Prostate gland (tissue), 2 donors: ENCODE data around the gene RPS17. TPM values are rescaled to one million over a fixed set of nuclear protein-coding genes. Genes with fewer than 3 reads are reported as not detected.
"Not testable (repeated sequence)": the region's sequence is repeated elsewhere in the genome, so short reads cannot be mapped to it uniquely, and the experiment has no call there.

Source experiments
- DNase-seq: peaks from one replicate; pipeline ENCODE4 v3.0.0-alpha.2; 2019; ENCODE audit warnings: low spot score
- H3K27ac ChIP-seq, 2 donors: fragments of 200-600 bp; sonication (generic); 2 replicates each; pipeline ENCODE4 v1.5.1; 2017 to 2019
- H3K27me3 ChIP-seq: fragments of 200-600 bp; sonication (generic); replicated peaks from 2 replicates; pipeline ENCODE4 v1.5.1; 2019; ENCODE audit not compliant: insufficient read depth
- H3K36me3 ChIP-seq, 2 donors: fragments of 200-600 bp; sonication (generic); 1 replicate in 1 of 2; 2 replicates in 1 of 2; pipeline versions ENCODE4 v1.5.1 to v1.8.1; 2017 to 2019
- H3K4me1 ChIP-seq: fragments of 200-600 bp; sonication (generic); replicated peaks from 2 replicates; pipeline ENCODE4 v1.5.1; 2019
- H3K4me3 ChIP-seq, 2 donors: fragments of 200-600 bp; sonication (generic); 2 replicates each; pipeline ENCODE4 v1.5.1; 2017 to 2019
- H3K9me3 ChIP-seq: fragments of 200-600 bp; sonication (generic); 2 replicates; pipeline ENCODE4 v1.5.1; 2017
- POLR2A ChIP-seq: fragments of 450-650 bp; IDR thresholded peaks from one replicate; pipeline ENCODE4 v1.6.1; 2016; ENCODE audit warnings: antibody characterized with exemption, mild to moderate bottlenecking
- POLR2AphosphoS5 ChIP-seq: sonication (generic); formaldehyde crosslinking; IDR thresholded peaks from one replicate; pipeline ENCODE4 v1.6.1; 2017; ENCODE audit warnings: antibody characterized with exemption
- WGBS: methylation state at CpG from one replicate; pipeline ENCODE4 v1.1.5; 2018; 5-methylcytosine and 5-hydroxymethylcytosine counted together
- intact Hi-C: fragments of 100-400 bp; cut with DNase I; formaldehyde crosslinking; loops from one replicate; pipeline ENCODE4 v1.14.2; 2022
- total RNA-seq, 2 donors: library from RNA; depleted of rRNA; stranded (reverse); fragments of >200 nt; gene quantifications; one replicate each; pipeline ENCODE4 v1.1.0, GENCODE V29; 2016
- TF ChIP-seq, protein P1 (sequence below), 4 experiments: fragments of 200-600 bp in 2 of 4; fragments of 450-650 bp in 2 of 4; sonication (generic) in 2 of 4; IDR thresholded peaks; 1 replicate in 3 of 4; 2 replicates in 1 of 4; pipeline ENCODE4 v1.5.1; 2016 to 2019; ENCODE audit warnings: antibody characterized with exemption in 4 of 4, mild to moderate bottlenecking in 2 of 4, moderate library complexity in 2 of 4

The RPS17 gene
- total RNA-seq, 2 donors from 2014 or later = 995 to 3,415 TPM

DNA sequence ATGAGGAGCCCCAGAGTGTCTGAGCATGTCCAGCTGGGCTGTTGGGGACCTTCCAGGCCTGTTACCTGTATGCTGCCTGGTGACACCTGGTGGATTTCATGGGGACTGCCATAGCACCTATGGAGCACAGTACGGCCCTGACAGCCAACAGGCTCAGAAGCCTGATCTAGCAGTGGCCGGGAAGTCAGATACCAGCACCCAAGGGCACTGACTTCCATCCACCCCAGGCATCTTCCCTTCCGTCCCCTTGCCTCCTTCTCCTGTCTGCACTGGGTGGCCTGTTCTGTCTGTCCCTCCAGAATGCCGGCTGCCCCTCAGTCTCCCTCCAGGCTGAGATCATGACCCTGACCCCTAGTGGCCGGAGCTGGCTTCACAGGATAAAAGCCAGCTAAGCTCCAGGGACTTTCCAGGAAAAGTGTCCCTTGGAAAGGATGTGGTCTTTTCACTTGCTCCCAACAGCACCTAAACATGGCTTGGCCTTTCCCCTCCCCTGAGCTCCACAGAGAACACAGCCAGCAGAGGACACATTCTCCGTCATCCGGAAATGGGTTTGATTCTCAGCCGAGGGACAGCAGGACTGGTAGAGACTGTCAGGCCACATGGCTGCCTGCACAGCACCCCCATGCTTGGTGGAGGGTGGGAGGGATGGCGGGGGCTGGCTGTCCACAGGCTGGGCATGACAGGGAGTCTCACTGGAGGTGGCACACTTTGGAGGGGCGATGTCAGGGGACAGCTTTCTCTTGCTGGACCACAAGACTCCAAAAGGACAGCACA lies 9.5 kb downstream of the RPS17 start:
- TF ChIP-seq POLR2AphosphoS5 = peak; percentile 43
- no peak for TF ChIP-seq POLR2A
- TF ChIP-seq, protein P1, sequence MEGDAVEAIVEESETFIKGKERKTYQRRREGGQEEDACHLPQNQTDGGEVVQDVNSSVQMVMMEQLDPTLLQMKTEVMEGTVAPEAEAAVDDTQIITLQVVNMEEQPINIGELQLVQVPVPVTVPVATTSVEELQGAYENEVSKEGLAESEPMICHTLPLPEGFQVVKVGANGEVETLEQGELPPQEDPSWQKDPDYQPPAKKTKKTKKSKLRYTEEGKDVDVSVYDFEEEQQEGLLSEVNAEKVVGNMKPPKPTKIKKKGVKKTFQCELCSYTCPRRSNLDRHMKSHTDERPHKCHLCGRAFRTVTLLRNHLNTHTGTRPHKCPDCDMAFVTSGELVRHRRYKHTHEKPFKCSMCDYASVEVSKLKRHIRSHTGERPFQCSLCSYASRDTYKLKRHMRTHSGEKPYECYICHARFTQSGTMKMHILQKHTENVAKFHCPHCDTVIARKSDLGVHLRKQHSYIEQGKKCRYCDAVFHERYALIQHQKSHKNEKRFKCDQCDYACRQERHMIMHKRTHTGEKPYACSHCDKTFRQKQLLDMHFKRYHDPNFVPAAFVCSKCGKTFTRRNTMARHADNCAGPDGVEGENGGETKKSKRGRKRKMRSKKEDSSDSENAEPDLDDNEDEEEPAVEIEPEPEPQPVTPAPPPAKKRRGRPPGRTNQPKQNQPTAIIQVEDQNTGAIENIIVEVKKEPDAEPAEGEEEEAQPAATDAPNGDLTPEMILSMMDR (IDR thresholded peaks at IDR 0.05) = peak; percentile 78 to 95 (median 82)
- intact Hi-C loops = loop anchor here (10.0 kb wide), 1 partner anchor 474 kb away; no protein-coding TSS in a partner anchor
- peak; percentile 84 for DNase-seq

DNA sequence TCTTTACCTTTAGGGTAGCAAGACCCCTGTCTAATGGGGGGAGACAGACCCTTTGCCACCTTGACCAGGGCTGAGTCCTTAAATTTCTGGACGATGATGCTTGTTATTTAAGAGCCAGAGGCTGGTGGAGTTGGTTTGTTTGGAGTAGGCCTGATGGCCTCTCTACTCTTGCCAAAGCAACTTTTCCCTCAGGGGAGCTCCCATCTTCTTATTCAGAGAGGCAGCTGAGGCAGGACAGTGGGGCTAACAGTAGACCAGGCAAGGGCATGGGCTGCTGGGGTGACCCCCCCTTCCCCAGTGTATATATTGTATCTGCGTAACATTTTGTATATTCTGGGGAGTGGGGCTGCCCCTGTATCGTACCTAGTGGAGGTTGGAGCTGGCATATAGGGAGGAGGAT lies 10.3 kb downstream of the RPS17 start:
- intact Hi-C loops = loop anchor here (10.0 kb wide), 1 partner anchor 475 kb away; no protein-coding TSS in a partner anchor
- Histone ChIP-seq H3K4me3 (no peak overlapping the region), H3K27me3 (no peaks in the 10 kb centered on the region), H3K4me1 (no peaks in the 10 kb centered on the region), H3K36me3 (no peaks in the 10 kb centered on the region), H3K27ac (no peak overlapping the region), H3K9me3 (no peaks in the 10 kb centered on the region)
- no peak for DNase-seq
- TF ChIP-seq POLR2A (no peak), POLR2AphosphoS5 (no peak)
- TF ChIP-seq, protein P1 (IDR thresholded peaks at IDR 0.05) = no peak
- 75% methylated on average over 3 of the region's 3 CpGs for WGBS

More for the DNA sequence above, 9.5 kb downstream of the RPS17 start:
- no peaks in the 10 kb centered on the region for H3K36me3 ChIP-seq
- no peaks in the 10 kb centered on the region for H3K4me1 ChIP-seq
- H3K27ac ChIP-seq = no peak overlapping the region
- no peak overlapping the region for H3K4me3 ChIP-seq
- H3K27me3 ChIP-seq = no peaks in the 10 kb centered on the region
- no peaks in the 10 kb centered on the region for H3K9me3 ChIP-seq
- WGBS = 19% methylated on average over 10 of the region's 10 CpGs

DNA sequence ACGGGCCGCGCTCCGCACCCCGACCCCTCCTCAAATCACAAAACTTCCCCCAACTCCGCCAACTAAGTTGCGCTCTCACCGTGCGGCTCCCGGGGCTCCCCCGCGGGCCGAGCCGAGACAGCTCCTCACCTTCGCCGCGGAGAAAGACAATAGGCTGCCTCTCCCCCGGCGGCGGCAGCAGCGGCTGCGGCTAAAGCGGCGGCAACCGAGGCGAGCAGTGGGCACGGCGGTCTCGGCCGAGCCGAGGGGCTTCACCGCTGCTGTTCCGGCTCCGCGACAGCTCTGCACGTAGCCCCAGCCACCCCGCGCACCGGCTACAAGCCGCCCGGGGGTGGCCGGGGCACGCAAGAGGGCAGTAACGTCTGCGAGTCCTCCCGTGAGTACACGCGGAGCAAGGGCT lies 26.7 kb downstream of the RPS17 start:
- H3K4me3 ChIP-seq, intact Hi-C loops, H3K27me3 ChIP-seq, DNase-seq, H3K9me3 ChIP-seq, H3K36me3 ChIP-seq, H3K4me1 ChIP-seq, H3K27ac ChIP-seq: not testable (repeated sequence)
- WGBS = no CpG with 5 or more reads among the region's 48 CpGs

DNA sequence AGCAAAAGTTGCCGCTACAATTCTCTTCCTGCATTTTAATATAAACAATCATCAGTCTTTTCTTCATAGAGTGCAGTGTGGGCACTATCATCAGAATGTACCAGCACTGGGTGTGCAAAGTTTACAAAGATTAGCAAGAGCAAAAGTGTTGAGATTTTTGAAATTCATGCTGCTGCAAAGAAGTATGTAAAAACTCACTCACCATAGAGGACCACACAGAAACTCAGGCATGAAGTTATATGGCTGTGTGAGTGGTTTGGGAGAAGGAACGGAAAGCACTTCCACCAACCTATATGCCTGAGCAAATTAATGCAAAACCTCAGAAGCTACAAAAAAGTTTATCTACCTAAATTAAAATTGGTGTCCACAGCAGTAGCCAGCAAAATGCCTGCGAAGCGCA lies 32.6 kb downstream of the RPS17 start:
- intact Hi-C loops, H3K27me3 ChIP-seq, H3K27ac ChIP-seq, DNase-seq, H3K4me3 ChIP-seq, H3K36me3 ChIP-seq, H3K4me1 ChIP-seq, H3K9me3 ChIP-seq: not testable (repeated sequence)
- 88% methylated on average over 4 of the region's 4 CpGs for WGBS

DNA sequence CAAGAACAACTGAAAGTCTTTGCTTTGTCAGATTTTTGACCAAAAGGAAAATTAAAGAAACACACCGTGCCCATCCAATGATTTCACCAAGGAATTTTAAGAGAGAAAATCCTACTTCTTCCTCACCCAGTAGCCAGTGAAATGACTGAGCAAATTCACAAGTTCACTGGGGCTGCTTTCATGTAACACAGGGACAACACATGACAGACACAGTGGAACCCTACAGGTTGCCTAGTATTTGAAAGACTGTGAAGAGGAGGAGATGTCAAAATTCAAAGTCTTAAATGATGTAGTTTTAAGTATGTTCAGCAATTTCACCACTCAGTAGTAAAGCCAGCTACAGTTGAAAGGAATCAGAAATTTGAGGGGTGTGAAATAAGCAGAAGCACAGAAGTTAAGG lies 33.2 kb downstream of the RPS17 start:
- H3K4me1 ChIP-seq, H3K4me3 ChIP-seq, H3K27ac ChIP-seq, H3K27me3 ChIP-seq, DNase-seq, H3K36me3 ChIP-seq, intact Hi-C loops, H3K9me3 ChIP-seq: not testable (repeated sequence)
- 90% methylated on average over 1 of the region's 1 CpG for WGBS

DNA sequence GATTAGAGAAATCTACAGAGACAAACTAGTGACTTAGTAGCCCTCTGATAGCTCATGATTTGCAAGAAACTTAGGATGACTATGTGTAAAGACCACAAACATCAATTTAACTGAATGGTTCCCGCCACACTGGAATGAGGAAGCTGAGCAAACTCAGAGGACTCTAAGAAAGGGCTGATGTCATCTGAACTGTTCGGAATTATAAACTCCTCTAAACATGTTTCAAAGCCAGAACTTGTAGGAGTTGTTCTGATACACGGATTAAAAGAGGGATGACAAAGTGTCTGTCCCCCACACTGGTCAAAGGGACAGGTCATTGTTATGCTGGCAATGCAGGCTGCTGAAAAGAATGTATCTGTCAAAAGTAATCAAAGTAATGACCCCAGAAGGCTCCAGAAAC lies 34.4 kb downstream of the RPS17 start:
- no CpG with 5 or more reads among the region's 3 CpGs for WGBS
- H3K27me3 ChIP-seq, intact Hi-C loops, H3K36me3 ChIP-seq, H3K9me3 ChIP-seq, DNase-seq, H3K4me3 ChIP-seq, H3K4me1 ChIP-seq, H3K27ac ChIP-seq: not testable (repeated sequence)

DNA sequence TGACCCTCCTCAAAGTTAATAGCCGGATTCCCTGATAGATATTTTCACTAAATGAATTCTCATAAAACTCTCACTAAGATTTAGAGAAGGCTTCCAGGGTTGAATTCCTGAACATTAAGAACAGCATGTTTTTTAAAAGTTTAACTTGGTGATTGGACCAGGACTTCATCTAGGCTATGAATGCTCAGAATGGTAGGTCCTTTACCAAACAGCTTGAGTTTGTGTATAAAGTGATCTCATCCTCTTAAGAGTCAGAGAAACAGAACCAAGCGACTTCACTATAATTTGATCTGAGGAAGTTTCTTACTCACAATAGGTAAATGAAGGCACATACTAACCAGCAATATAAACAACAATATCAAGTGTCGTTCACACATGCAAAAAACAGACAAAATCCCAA lies 36.2 kb downstream of the RPS17 start:
- 28% methylated on average over 1 of the region's 3 CpGs for WGBS
- H3K9me3 ChIP-seq, intact Hi-C loops, DNase-seq, H3K4me1 ChIP-seq, H3K27me3 ChIP-seq, H3K4me3 ChIP-seq, H3K27ac ChIP-seq, H3K36me3 ChIP-seq: not testable (repeated sequence)

DNA sequence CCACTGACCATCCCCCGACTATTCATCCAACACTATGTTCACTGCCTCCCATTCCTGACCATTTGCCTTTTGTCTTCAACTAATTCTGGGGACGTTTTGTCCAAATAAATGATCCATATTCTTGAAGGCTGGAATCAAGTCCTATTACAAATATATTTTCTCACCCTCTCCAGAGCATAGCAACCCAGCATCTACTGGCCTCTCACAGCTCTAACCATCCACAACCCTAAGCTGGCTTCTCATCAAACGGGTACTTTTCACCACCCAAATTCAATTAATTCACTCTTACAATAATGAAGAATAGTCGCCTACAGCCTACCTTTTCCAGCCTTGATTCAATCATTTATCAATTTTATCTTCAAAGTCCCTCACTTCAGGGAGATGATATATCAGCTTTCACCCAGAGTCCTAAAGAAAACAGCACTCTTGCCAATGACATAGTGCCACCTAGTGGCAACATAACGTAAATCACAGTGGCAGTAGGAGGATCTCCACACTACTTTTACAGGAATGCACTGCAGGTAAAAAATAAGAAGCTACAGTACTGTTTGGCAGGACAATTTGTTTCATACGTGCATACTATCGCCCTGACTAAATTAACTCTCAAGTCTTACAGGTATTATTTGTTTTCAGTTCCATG lies 37.4 kb downstream of the RPS17 start:
- H3K9me3 ChIP-seq, H3K36me3 ChIP-seq, H3K27me3 ChIP-seq, intact Hi-C loops, DNase-seq, H3K4me3 ChIP-seq, H3K27ac ChIP-seq, H3K4me1 ChIP-seq: not testable (repeated sequence)
- 24% methylated on average over 4 of the region's 7 CpGs for WGBS

DNA sequence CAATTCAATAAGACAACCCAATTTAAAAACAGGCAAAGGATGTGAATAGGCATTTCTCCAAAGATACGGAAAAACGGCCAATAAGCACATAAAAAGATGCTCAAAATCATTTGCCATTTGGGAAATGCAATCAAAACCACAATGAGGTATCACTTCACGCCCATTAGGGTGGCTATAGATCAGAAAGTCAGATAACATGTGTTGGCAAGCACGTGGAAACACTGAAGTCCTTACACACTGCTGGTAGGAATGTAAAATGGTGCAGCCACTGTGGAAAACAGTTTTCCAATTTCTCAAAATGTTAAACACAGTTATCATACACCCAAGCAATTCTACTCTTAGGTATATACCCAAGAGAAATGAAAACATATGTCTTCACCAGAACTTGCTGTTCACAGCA lies 39.5 kb downstream of the RPS17 start:
- DNase-seq, H3K27ac ChIP-seq, H3K9me3 ChIP-seq, H3K4me1 ChIP-seq, H3K27me3 ChIP-seq, intact Hi-C loops, H3K4me3 ChIP-seq, H3K36me3 ChIP-seq: not testable (repeated sequence)
- WGBS = 26% methylated on average over 4 of the region's 4 CpGs

DNA sequence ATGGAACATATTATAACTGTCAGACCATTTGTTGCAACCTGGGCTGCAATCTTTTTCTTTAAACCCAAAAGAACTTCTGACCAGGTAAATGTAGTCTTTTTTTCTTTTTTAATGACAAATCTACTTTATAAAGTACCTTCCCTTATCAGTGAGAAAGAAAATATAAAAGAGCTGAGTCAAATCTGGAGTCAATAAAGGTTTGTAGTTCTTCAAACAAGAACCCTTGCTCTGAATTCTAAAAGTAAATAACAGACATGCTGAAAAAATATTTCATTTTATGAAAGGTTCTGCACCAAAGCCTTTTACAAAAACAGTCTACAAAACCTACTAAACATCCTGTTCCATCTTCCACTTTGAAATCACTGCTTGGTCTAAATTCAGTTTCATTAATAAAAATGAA lies 42.3 kb downstream of the RPS17 start:
- DNase-seq, H3K27me3 ChIP-seq, H3K36me3 ChIP-seq, H3K27ac ChIP-seq, intact Hi-C loops, H3K9me3 ChIP-seq, H3K4me1 ChIP-seq, H3K4me3 ChIP-seq: not testable (repeated sequence)
